Measurements from ENCODE around the gene ADAMTS15. TPM values are rescaled to one million over a fixed set of nuclear protein-coding genes. Genes with fewer than 3 reads are reported as not detected.
A peak's percentile ranks its signal among the peaks of the same experiment; 100 is the strongest.

ADAMTS15 gene, protein sequence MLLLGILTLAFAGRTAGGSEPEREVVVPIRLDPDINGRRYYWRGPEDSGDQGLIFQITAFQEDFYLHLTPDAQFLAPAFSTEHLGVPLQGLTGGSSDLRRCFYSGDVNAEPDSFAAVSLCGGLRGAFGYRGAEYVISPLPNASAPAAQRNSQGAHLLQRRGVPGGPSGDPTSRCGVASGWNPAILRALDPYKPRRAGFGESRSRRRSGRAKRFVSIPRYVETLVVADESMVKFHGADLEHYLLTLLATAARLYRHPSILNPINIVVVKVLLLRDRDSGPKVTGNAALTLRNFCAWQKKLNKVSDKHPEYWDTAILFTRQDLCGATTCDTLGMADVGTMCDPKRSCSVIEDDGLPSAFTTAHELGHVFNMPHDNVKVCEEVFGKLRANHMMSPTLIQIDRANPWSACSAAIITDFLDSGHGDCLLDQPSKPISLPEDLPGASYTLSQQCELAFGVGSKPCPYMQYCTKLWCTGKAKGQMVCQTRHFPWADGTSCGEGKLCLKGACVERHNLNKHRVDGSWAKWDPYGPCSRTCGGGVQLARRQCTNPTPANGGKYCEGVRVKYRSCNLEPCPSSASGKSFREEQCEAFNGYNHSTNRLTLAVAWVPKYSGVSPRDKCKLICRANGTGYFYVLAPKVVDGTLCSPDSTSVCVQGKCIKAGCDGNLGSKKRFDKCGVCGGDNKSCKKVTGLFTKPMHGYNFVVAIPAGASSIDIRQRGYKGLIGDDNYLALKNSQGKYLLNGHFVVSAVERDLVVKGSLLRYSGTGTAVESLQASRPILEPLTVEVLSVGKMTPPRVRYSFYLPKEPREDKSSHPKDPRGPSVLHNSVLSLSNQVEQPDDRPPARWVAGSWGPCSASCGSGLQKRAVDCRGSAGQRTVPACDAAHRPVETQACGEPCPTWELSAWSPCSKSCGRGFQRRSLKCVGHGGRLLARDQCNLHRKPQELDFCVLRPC
- 2.1 and 4.3 TPM in 2 replicates for total RNA-seq

DNA sequence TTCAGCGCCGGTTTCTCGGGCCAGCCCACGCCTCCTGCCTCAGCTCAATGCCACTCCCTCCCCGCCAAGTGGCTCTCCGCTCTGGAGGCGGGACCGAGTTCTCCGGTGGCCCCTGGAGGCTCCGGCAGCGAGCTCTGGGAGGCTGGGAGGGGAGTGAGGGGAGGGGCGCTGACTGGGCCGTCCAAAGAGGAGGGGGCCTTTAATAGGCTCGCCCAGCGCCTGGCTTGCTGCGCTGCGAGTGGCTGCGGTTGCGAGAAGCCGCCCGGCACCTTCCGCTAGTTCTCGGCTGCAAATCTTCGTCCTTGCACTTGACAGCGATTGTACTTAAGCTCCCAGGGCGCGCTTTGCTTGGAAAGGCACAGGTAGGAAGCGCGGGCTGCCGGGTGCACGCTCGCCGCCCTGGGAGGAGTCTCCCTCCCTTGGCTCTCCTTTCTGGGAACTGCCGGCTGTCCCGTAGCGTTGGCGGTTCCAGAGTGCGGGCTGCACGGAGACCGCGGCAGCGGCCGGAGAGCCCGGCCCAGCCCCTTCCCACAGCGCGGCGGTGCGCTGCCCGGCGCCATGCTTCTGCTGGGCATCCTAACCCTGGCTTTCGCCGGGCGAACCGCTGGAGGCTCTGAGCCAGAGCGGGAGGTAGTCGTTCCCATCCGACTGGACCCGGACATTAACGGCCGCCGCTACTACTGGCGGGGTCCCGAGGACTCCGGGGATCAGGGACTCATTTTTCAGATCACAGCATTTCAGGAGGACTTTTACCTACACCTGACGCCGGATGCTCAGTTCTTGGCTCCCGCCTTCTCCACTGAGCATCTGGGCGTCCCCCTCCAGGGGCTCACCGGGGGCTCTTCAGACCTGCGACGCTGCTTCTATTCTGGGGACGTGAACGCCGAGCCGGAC is at the start of gene ADAMTS15:
ADAMTS15 (plus strand) TSS at position 230 of the 894 bp plus-strand sequence; CDS start at position 559, 329 bp downstream.
- Histone ChIP-seq H3K27me3 (ENCODE audit: insufficient read depth, low read length) (peaks cover 16% of the 10 kb centered on the region), H4K20me1 (ENCODE audit: insufficient read depth, low read length) (peaks cover 3% of the 10 kb centered on the region), H3K27ac (ENCODE audit: low read depth, low read length) (no peak within 1 kb of the TSS), H2AFZ (ENCODE audit: low read length) (peak within 1 kb of the TSS; percentile 85), H3K9me3 (ENCODE audit: low read depth, low read length) (no peaks in the 10 kb centered on the region), H3K79me2 (ENCODE audit: insufficient read depth, low read length) (no peaks in the 10 kb centered on the region), H3K36me3 (ENCODE audit: insufficient read depth, low read length) (no peaks in the 10 kb centered on the region), H3K4me3 (ENCODE audit: insufficient read depth, low read length) (peak within 1 kb of the TSS; percentile 78), H3K4me2 (ENCODE audit: insufficient read depth, low read length) (peak within 1 kb of the TSS; percentile 87), H3K4me1 (ENCODE audit: insufficient read depth, low read length) (peaks cover 21% of the 10 kb centered on the region)
- no peak for TF ChIP-seq CTCF (IDR thresholded peaks at IDR 0.05; ENCODE audit: extremely low read depth, low read depth, low read length)
- peak; percentile 97 for DNase-seq (ENCODE audit: insufficient read length, low spot score, missing footprints)

GRCh38 chr11:130399196-130399595 is 49.2 kb upstream of the ADAMTS15 start:
- TF ChIP-seq CTCF (IDR thresholded peaks at IDR 0.05; ENCODE audit: extremely low read depth, low read depth, low read length): no peak
- Histone ChIP-seq H3K4me1 (ENCODE audit: insufficient read depth, low read length) (peaks cover 34% of the 10 kb centered on the region), H3K4me3 (ENCODE audit: insufficient read depth, low read length) (no peak overlapping the region), H3K27ac (ENCODE audit: low read depth, low read length) (no peak overlapping the region), H3K9me3 (ENCODE audit: low read depth, low read length) (no peaks in the 10 kb centered on the region), H3K79me2 (ENCODE audit: insufficient read depth, low read length) (no peaks in the 10 kb centered on the region), H2AFZ (ENCODE audit: low read length) (no peak overlapping the region), H3K27me3 (ENCODE audit: insufficient read depth, low read length) (peaks cover 21% of the 10 kb centered on the region), H3K36me3 (ENCODE audit: insufficient read depth, low read length) (no peaks in the 10 kb centered on the region), H4K20me1 (ENCODE audit: insufficient read depth, low read length) (no peaks in the 10 kb centered on the region), H3K4me2 (ENCODE audit: insufficient read depth, low read length) (no peak overlapping the region)
- no peak for DNase-seq (ENCODE audit: insufficient read length, low spot score, missing footprints)

DNA sequence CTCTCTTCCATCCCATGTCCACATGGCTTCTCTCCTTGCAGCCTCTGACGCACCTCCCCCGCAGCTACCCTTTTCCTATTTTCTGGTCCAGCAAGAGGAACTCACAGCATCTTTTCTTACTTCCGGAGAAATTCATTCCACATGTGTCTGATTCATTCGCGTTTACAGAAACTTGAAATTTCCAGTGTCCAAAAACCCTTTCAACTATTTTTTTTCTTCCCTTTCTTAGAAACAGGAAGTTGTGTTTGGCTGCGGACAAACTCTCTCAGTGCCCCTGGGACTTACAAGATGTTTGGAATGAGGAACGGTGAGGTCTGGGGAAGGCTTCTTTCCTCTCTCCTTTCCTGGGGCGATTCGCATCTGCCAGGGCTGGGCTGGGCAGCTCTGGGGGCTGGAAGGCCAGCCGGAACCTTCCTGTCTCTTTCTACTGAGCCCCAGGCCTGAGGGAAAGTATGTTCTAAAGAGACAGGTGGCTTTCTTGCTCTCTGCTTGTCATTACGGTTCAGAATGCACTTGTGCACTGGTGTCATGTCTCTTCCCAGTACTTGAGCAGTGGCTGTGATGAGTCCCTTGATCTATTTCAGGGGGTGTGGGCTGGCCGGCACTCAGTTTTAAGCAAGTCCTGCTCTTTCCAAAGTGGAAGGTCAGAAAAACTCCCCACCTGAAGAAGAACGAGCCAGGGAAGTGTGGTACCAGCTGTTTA is 47.5 kb upstream of the ADAMTS15 start:
- Histone ChIP-seq H3K27ac (ENCODE audit: low read depth, low read length) (peak overlapping the region; percentile 27), H3K4me2 (ENCODE audit: insufficient read depth, low read length) (peak overlapping the region; percentile 51), H3K36me3 (ENCODE audit: insufficient read depth, low read length) (no peaks in the 10 kb centered on the region), H3K27me3 (ENCODE audit: insufficient read depth, low read length) (peaks cover 10% of the 10 kb centered on the region), H2AFZ (ENCODE audit: low read length) (peak overlapping the region; percentile 39), H3K79me2 (ENCODE audit: insufficient read depth, low read length) (no peaks in the 10 kb centered on the region), H3K9me3 (ENCODE audit: low read depth, low read length) (no peaks in the 10 kb centered on the region), H3K4me3 (ENCODE audit: insufficient read depth, low read length) (no peak overlapping the region), H4K20me1 (ENCODE audit: insufficient read depth, low read length) (no peaks in the 10 kb centered on the region), H3K4me1 (ENCODE audit: insufficient read depth, low read length) (peaks cover 35% of the 10 kb centered on the region)
- DNase-seq (ENCODE audit: insufficient read length, low spot score, missing footprints): peak; percentile 94
- no peak for TF ChIP-seq CTCF (IDR thresholded peaks at IDR 0.05; ENCODE audit: extremely low read depth, low read depth, low read length)

Measured in osteoblast (primary cell).